ENCODE results near the gene JPT1. TPM values are rescaled to one million over a fixed set of nuclear protein-coding genes. Genes with fewer than 3 reads are reported as not detected.
A peak's percentile ranks its signal among the peaks of the same experiment; 100 is the strongest.

JPT1 gene
- total RNA-seq, 1 experiment from 2014 or later: 341 TPM

DNA sequence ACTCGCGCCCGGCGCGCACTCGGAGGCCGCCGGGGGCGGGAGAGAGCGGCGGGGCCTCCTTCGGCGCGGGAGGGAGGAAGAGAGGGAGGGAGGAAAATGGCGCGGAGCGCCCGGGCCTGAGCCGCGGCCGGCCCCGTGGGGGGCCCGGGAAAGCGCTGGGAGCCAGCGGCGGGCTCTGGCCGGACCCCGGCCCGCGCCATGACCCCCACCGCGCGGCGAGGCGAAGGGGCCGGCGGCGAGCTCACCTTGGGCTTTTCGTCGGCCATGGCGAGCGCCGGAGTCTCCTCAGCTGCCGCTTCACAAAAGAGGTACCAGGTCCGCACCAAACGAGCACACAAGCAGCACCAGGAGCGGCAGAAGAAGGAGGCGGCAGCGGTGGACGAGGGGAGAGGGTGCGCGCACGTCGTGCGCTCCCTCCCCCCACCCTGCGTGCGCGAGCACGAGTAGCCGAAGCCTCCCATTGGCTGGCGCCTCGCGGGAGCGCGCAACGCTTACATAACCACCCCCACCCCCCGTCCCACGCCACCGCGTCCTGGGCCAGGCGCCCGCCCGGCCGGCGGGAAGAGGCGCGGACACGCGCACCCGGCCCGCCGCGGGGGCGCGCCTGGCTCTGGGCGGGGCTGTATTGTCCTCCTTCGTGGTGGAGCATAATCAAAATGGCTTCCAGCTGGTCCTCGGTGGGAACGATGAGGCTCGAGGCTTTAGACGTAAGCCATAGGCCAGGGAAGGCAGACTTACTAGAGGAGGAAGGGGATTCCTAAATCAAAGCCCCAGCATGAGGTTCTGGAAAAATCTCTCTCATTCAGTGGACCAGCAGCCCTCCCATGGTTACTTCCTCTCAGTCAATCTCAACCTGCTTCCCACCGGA is 28.5 kb upstream of the JPT1 start, which contains the start of gene SUMO2:
Gene SUMO2, minus strand, starts transcription at position 391 of the 868 bp plus-strand sequence. Its CDS starts 125 bp downstream, at position 266.
- DNase-seq (ENCODE audit: low spot score) (peak; percentile 95), ATAC-seq (peak; percentile 79)
- H3K36me3 Mint-ChIP-seq: peaks cover 31% of the 10 kb centered on the region
- no peaks in the 10 kb centered on the region for H3K27me3 Mint-ChIP-seq (ENCODE audit: low read depth)
- H3K4me1 Mint-ChIP-seq: peaks cover 26% of the 10 kb centered on the region
- no peaks in the 10 kb centered on the region for H3K9me3 Mint-ChIP-seq
- ChIA-PET POLR2A (interaction anchor here (0.6 to 0.9 kb wide), 2 partner anchors 23 to 28 kb away, joined by 3 to 4 read pairs; partner anchors contain the start of gene NUP85), CTCF (interaction anchor here (1.0 to 2.1 kb wide), 5 partner anchors 11 to 88 kb away, joined by 3 to 14 read pairs (median 7); partner anchors contain the start of gene MIF4GD)
- peak within 1 kb of the TSS; percentile 96 for H3K27ac Mint-ChIP-seq
- H3K4me3 Mint-ChIP-seq: peak within 1 kb of the TSS; percentile 92
- TF ChIP-seq, protein P1, sequence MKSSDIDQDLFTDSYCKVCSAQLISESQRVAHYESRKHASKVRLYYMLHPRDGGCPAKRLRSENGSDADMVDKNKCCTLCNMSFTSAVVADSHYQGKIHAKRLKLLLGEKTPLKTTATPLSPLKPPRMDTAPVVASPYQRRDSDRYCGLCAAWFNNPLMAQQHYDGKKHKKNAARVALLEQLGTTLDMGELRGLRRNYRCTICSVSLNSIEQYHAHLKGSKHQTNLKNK (CRISPR knock-in tag; IDR thresholded peaks at IDR 0.05): no peak; the same call in 1 of the 2 replicates
- TF ChIP-seq, protein P2, sequence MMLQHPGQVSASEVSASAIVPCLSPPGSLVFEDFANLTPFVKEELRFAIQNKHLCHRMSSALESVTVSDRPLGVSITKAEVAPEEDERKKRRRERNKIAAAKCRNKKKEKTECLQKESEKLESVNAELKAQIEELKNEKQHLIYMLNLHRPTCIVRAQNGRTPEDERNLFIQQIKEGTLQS (CRISPR knock-in tag; conservative IDR thresholded peaks at IDR 0.05): no peak
- TF ChIP-seq, protein P3, sequence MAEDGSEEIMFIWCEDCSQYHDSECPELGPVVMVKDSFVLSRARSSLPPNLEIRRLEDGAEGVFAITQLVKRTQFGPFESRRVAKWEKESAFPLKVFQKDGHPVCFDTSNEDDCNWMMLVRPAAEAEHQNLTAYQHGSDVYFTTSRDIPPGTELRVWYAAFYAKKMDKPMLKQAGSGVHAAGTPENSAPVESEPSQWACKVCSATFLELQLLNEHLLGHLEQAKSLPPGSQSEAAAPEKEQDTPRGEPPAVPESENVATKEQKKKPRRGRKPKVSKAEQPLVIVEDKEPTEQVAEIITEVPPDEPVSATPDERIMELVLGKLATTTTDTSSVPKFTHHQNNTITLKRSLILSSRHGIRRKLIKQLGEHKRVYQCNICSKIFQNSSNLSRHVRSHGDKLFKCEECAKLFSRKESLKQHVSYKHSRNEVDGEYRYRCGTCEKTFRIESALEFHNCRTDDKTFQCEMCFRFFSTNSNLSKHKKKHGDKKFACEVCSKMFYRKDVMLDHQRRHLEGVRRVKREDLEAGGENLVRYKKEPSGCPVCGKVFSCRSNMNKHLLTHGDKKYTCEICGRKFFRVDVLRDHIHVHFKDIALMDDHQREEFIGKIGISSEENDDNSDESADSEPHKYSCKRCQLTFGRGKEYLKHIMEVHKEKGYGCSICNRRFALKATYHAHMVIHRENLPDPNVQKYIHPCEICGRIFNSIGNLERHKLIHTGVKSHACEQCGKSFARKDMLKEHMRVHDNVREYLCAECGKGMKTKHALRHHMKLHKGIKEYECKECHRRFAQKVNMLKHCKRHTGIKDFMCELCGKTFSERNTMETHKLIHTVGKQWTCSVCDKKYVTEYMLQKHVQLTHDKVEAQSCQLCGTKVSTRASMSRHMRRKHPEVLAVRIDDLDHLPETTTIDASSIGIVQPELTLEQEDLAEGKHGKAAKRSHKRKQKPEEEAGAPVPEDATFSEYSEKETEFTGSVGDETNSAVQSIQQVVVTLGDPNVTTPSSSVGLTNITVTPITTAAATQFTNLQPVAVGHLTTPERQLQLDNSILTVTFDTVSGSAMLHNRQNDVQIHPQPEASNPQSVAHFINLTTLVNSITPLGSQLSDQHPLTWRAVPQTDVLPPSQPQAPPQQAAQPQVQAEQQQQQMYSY (CRISPR knock-in tag; IDR thresholded peaks at IDR 0.05): no peak
- TF ChIP-seq EMX1 (CRISPR knock-in tag; IDR thresholded peaks at IDR 0.05): no peak
- no peak for TF ChIP-seq JUN (CRISPR knock-in tag; IDR thresholded peaks at IDR 0.05)
- 0 out of 2 replicates have a peak, but pooled peaks have one; percentile 19 for TF ChIP-seq RORB (CRISPR knock-in tag; IDR thresholded peaks at IDR 0.05)
- TF ChIP-seq, protein P4, sequence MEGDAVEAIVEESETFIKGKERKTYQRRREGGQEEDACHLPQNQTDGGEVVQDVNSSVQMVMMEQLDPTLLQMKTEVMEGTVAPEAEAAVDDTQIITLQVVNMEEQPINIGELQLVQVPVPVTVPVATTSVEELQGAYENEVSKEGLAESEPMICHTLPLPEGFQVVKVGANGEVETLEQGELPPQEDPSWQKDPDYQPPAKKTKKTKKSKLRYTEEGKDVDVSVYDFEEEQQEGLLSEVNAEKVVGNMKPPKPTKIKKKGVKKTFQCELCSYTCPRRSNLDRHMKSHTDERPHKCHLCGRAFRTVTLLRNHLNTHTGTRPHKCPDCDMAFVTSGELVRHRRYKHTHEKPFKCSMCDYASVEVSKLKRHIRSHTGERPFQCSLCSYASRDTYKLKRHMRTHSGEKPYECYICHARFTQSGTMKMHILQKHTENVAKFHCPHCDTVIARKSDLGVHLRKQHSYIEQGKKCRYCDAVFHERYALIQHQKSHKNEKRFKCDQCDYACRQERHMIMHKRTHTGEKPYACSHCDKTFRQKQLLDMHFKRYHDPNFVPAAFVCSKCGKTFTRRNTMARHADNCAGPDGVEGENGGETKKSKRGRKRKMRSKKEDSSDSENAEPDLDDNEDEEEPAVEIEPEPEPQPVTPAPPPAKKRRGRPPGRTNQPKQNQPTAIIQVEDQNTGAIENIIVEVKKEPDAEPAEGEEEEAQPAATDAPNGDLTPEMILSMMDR (IDR thresholded peaks at IDR 0.05): no peak
- TF ChIP-seq, protein P5, sequence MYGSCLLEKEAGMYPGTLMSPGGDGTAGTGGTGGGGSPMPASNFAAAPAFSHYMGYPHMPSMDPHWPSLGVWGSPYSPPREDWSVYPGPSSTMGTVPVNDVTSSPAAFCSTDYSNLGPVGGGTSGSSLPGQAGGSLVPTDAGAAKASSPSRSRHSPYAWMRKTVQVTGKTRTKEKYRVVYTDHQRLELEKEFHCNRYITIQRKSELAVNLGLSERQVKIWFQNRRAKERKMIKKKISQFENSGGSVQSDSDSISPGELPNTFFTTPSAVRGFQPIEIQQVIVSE (CRISPR knock-in tag; IDR thresholded peaks at IDR 0.05; ENCODE audit: borderline replicate concordance): no peak
- TF ChIP-seq, protein P6, sequence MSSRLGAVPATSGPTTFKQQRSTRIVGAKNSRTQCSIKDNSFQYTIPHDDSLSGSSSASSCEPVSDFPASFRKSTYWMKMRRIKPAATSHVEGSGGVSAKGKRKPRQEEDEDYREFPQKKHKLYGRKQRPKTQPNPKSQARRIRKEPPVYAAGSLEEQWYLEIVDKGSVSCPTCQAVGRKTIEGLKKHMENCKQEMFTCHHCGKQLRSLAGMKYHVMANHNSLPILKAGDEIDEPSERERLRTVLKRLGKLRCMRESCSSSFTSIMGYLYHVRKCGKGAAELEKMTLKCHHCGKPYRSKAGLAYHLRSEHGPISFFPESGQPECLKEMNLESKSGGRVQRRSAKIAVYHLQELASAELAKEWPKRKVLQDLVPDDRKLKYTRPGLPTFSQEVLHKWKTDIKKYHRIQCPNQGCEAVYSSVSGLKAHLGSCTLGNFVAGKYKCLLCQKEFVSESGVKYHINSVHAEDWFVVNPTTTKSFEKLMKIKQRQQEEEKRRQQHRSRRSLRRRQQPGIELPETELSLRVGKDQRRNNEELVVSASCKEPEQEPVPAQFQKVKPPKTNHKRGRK (CRISPR knock-in tag; IDR thresholded peaks at IDR 0.05; ENCODE audit: borderline replicate concordance): no peak
- TF ChIP-seq, protein P7, sequence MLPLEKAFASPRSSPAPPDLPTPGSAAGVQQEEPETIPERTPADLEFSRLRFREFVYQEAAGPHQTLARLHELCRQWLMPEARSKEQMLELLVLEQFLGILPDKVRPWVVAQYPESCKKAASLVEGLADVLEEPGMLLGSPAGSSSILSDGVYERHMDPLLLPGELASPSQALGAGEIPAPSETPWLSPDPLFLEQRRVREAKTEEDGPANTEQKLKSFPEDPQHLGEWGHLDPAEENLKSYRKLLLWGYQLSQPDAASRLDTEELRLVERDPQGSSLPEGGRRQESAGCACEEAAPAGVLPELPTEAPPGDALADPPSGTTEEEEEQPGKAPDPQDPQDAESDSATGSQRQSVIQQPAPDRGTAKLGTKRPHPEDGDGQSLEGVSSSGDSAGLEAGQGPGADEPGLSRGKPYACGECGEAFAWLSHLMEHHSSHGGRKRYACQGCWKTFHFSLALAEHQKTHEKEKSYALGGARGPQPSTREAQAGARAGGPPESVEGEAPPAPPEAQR (CRISPR knock-in tag; IDR thresholded peaks at IDR 0.05): peak; percentile 8; the same call in 1 of the 2 replicates
- TF ChIP-seq SOX15 (CRISPR knock-in tag; IDR thresholded peaks at IDR 0.05): no peak
- no peak for TF ChIP-seq GTF2I (CRISPR knock-in tag; conservative IDR thresholded peaks at IDR 0.05)
- no peak for TF ChIP-seq TEAD4 (CRISPR knock-in tag; IDR thresholded peaks at IDR 0.05)
- TF ChIP-seq, protein P8, sequence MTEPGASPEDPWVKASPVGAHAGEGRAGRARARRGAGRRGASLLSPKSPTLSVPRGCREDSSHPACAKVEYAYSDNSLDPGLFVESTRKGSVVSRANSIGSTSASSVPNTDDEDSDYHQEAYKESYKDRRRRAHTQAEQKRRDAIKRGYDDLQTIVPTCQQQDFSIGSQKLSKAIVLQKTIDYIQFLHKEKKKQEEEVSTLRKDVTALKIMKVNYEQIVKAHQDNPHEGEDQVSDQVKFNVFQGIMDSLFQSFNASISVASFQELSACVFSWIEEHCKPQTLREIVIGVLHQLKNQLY (CRISPR knock-in tag; IDR thresholded peaks at IDR 0.05): no peak
- no peak for TF ChIP-seq ESRRA (CRISPR knock-in tag; IDR thresholded peaks at IDR 0.05; ENCODE audit: borderline replicate concordance)
- no peak for TF ChIP-seq ZNF263 (CRISPR knock-in tag; IDR thresholded peaks at IDR 0.05; ENCODE audit: low read depth)
- no peak for TF ChIP-seq NFE2L1 (CRISPR knock-in tag; IDR thresholded peaks at IDR 0.05)
- no peak; the same call in 1 of the 2 replicates for TF ChIP-seq ZNF423 (CRISPR knock-in tag; IDR thresholded peaks at IDR 0.05)
- peak; percentile 74; the same call in 1 of the 2 replicates for TF ChIP-seq MYBL2 (CRISPR knock-in tag; IDR thresholded peaks at IDR 0.05)
- TF ChIP-seq, protein P9, sequence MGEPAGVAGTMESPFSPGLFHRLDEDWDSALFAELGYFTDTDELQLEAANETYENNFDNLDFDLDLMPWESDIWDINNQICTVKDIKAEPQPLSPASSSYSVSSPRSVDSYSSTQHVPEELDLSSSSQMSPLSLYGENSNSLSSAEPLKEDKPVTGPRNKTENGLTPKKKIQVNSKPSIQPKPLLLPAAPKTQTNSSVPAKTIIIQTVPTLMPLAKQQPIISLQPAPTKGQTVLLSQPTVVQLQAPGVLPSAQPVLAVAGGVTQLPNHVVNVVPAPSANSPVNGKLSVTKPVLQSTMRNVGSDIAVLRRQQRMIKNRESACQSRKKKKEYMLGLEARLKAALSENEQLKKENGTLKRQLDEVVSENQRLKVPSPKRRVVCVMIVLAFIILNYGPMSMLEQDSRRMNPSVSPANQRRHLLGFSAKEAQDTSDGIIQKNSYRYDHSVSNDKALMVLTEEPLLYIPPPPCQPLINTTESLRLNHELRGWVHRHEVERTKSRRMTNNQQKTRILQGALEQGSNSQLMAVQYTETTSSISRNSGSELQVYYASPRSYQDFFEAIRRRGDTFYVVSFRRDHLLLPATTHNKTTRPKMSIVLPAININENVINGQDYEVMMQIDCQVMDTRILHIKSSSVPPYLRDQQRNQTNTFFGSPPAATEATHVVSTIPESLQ (CRISPR knock-in tag; IDR thresholded peaks at IDR 0.05): no peak
- TF ChIP-seq NR3C1 (CRISPR knock-in tag; conservative IDR thresholded peaks at IDR 0.05; ENCODE audit: low read depth): no peak
